HepG2 (cell line): ENCODE measurements around the gene SP9.

Source experiments
- ELF3 ChIP-seq: IDR thresholded peaks from 2 replicates; pipeline ENCODE4 v1.6.1; 2016; ENCODE audit warnings: missing genetic modification reagents, missing compliant biosample characterization
- FOXJ3 ChIP-seq: sonication (generic); formaldehyde crosslinking; IDR thresholded peaks from 2 replicates; pipeline ENCODE4 v1.4.0; 2020; ENCODE audit warnings: missing genetic modification reagents, mild to moderate bottlenecking, borderline replicate concordance
- GABPA ChIP-seq, 2 experiments: IDR thresholded peaks; 2 replicates each; pipeline ENCODE4 v1.6.1; 2011 to 2016; ENCODE audit warnings: low read depth in 2 of 2, low read length in 1 of 2, missing biosample characterization in 1 of 2, missing genetic modification characterization in 1 of 2
- GTF2F1 ChIP-seq: fragments of 150-350 bp; IDR thresholded peaks from 2 replicates; pipeline ENCODE4 v1.6.1; 2014; ENCODE audit warnings: low read length
- NFIC ChIP-seq: IDR thresholded peaks from 2 replicates; pipeline ENCODE4 v1.6.1; 2012; ENCODE audit warnings: mild to moderate bottlenecking, low read length, inconsistent platforms
- REPIN1 ChIP-seq: sonication (generic); formaldehyde crosslinking; IDR thresholded peaks from 2 replicates; pipeline ENCODE4 v1.8.0; 2022; ENCODE audit warnings: missing genetic modification reagents, low read depth, mild to moderate bottlenecking, borderline replicate concordance
- SMC3 ChIP-seq: IDR thresholded peaks from 2 replicates; pipeline ENCODE4 v1.6.1; 2011; ENCODE audit warnings: low read length, improper control_type of control experiment
- ZBTB26 ChIP-seq: IDR thresholded peaks from 2 replicates; pipeline ENCODE4 v1.6.1; 2016; ENCODE audit warnings: missing compliant biosample characterization, missing genetic modification reagents, borderline replicate concordance
- ZNF282 ChIP-seq: fragments of 450-650 bp; IDR thresholded peaks from 2 replicates; pipeline ENCODE4 v1.6.1; 2018; ENCODE audit not compliant: partially characterized antibody
- ZNF382 ChIP-seq: sonication (generic); formaldehyde crosslinking; IDR thresholded peaks from 2 replicates; pipeline ENCODE4 v1.5.0; 2020; ENCODE audit warnings: missing genetic modification reagents, mild to moderate bottlenecking, borderline replicate concordance
- ZNF543 ChIP-seq: sonication (generic); formaldehyde crosslinking; IDR thresholded peaks from 2 replicates; pipeline ENCODE4 v1.4.0; 2020; ENCODE audit warnings: mild to moderate bottlenecking, missing genetic modification reagents
- TF ChIP-seq, protein P1 (sequence below): fragments of 450-650 bp; IDR thresholded peaks from 2 replicates; pipeline ENCODE4 v1.6.1; 2017

GRCh38 chr2:174334781-174335251 is at the start of gene SP9:
- no peak for TF ChIP-seq ZNF543 (CRISPR knock-in tag)
- TF ChIP-seq ZNF282 = no peak
- no peak for TF ChIP-seq GTF2F1
- no peak for TF ChIP-seq GABPA (IDR thresholded peaks at IDR 0.05; ENCODE audit: low read depth, low read length)
- TF ChIP-seq GABPA (CRISPR knock-in tag; IDR thresholded peaks at IDR 0.05; ENCODE audit: low read depth) = no peak
- TF ChIP-seq REPIN1 (CRISPR knock-in tag) = no peak
- TF ChIP-seq ZNF382 (CRISPR knock-in tag) = no peak
- TF ChIP-seq NFIC = no peak
- TF ChIP-seq FOXJ3 (CRISPR knock-in tag) = no peak
- TF ChIP-seq, protein P1, sequence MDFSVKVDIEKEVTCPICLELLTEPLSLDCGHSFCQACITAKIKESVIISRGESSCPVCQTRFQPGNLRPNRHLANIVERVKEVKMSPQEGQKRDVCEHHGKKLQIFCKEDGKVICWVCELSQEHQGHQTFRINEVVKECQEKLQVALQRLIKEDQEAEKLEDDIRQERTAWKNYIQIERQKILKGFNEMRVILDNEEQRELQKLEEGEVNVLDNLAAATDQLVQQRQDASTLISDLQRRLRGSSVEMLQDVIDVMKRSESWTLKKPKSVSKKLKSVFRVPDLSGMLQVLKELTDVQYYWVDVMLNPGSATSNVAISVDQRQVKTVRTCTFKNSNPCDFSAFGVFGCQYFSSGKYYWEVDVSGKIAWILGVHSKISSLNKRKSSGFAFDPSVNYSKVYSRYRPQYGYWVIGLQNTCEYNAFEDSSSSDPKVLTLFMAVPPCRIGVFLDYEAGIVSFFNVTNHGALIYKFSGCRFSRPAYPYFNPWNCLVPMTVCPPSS = no peak
- no peak for TF ChIP-seq ZBTB26 (CRISPR knock-in tag)
- TF ChIP-seq SMC3 = no peak
- TF ChIP-seq ELF3 (CRISPR knock-in tag) = no peak
